Mucosa of descending colon (tissue), 3 donors: ENCODE results near the gene HCFC2. TPM values are rescaled to one million over a fixed set of nuclear protein-coding genes. Genes with fewer than 3 reads are reported as not detected.
"Not testable (repeated sequence)": the region's sequence is repeated elsewhere in the genome, so short reads cannot be mapped to it uniquely, and the experiment has no call there.

Experiments
- ATAC-seq: fragments of 200-7000 bp; cut with Tn5 transposase; one replicate; pipeline ENCODE4 v1.9.1; 2020; ENCODE audit warnings: mild to moderate bottlenecking, moderate library complexity
- DNase-seq, 3 donors: peaks; one replicate each; pipeline ENCODE4 v3.0.0-alpha.2; 2020
- H3K36me3 ChIP-seq: fragments of 200-600 bp; one replicate; pipeline ENCODE4 v1.8.0; 2021; ENCODE audit warnings: low read depth, mild to moderate bottlenecking
- H3K4me1 ChIP-seq: fragments of 200-600 bp; one replicate; pipeline ENCODE4 v1.8.0; 2021; ENCODE audit warnings: low read depth, mild to moderate bottlenecking
- H3K4me3 ChIP-seq: fragments of 200-600 bp; one replicate; pipeline ENCODE4 v1.8.0; 2021; ENCODE audit warnings: mild to moderate bottlenecking
- H3K9me3 ChIP-seq: fragments of 200-600 bp; one replicate; pipeline ENCODE4 v1.8.0; 2021; ENCODE audit warnings: mild to moderate bottlenecking
- CTCF ChIP-seq: fragments of 200-600 bp; IDR thresholded peaks from one replicate; pipeline ENCODE4 v1.8.0; 2022; ENCODE audit warnings: antibody characterized with exemption, mild to moderate bottlenecking
- intact Hi-C, 2 donors: fragments of 100-400 bp; cut with DNase I in 1 of 2; cut with micrococcal nuclease in 1 of 2; formaldehyde crosslinking; loops; one replicate each; pipeline versions ENCODE4 v1.11.0 to v1.11.1; 2022; cut with DNase I, micrococcal nuclease
- long read RNA-seq, 2 donors: library from polyadenylated mRNA; unstranded; transcript quantifications; one replicate each; pipeline ENCODE4 v2.0.0, GENCODE V29; 2019 to 2021
- total RNA-seq, 3 donors: library from RNA; stranded (reverse); fragmentation: NEBNext Ultra II Directional in 2 of 3; extraction: Animal tissue kit (Norgen Biotek cat#: 25700) in 2 of 3; gene quantifications; one replicate each; pipeline versions ENCODE4 v1.2.1 to v1.2.4, GENCODE V29; 2021 to 2023
- donor health status: DM: no; HTN: no; CAD: no; lungs with moderate emphysema.
- donor health status: DM: no; HTN: no; CAD: no.
- donor health status: DM: no; HTN: yes; CAD: no.

The HCFC2 gene
- total RNA-seq, result 10 to 100 TPM; 13.8 to 31.9 (median 14.2) TPM
- long read RNA-seq, donor 1, full-length matches to known transcripts, result 10 of 22 reads
- long read RNA-seq, donor 1, partial matches to known transcripts, result 2 of 22 reads
- long read RNA-seq, donor 1, other reads (novel, unspliced or antisense), result 10 of 22 reads
- long read RNA-seq, donor 2, partial matches to known transcripts, result 1 of 2 reads
- long read RNA-seq, donor 2, other reads (novel, unspliced or antisense), result 1 of 2 reads

GRCh38 chr12:104064031-104064841 is at the start of gene HCFC2:
HCFC2 (plus strand) TSS chr12:104064531; CDS start chr12:104064561, 30 bp downstream.
- intact Hi-C loops, result no loop called here
- H3K36me3 ChIP-seq, result no peaks in the 10 kb centered on the region
- peak within 1 kb of the TSS; percentile 66 for H3K4me3 ChIP-seq
- peak; percentile 95 for DNase-seq
- H3K4me1 ChIP-seq, result peaks cover 10% of the 10 kb centered on the region
- peak; percentile 99 for ATAC-seq
- no peaks in the 10 kb centered on the region for H3K9me3 ChIP-seq
- TF ChIP-seq CTCF, result no peak

GRCh38 chr12:104021862-104022261 is 42.5 kb upstream of the HCFC2 start:
- H3K4me1 ChIP-seq, DNase-seq, H3K9me3 ChIP-seq, H3K4me3 ChIP-seq, H3K36me3 ChIP-seq, intact Hi-C loops, ATAC-seq: not testable (repeated sequence)

- ATAC-seq (no peak), DNase-seq (no peak)
- no peak overlapping the region for H3K4me3 ChIP-seq
- H3K9me3 ChIP-seq, result no peaks in the 10 kb centered on the region
- H3K4me1 ChIP-seq, result no peaks in the 10 kb centered on the region
- no peak for TF ChIP-seq CTCF
- H3K36me3 ChIP-seq, result no peaks in the 10 kb centered on the region
- intact Hi-C loops, result no loop called here
Measured at GRCh38 chr12:104022786-104023185, 41.5 kb upstream of the HCFC2 start.

- no peak for ATAC-seq
- no peak for DNase-seq
- H3K9me3 ChIP-seq, result no peaks in the 10 kb centered on the region
- H3K36me3 ChIP-seq, result no peaks in the 10 kb centered on the region
- no peaks in the 10 kb centered on the region for H3K4me1 ChIP-seq
- TF ChIP-seq CTCF, result no peak
- intact Hi-C loops, result no loop called here
- H3K4me3 ChIP-seq, result no peak overlapping the region
Measured at GRCh38 chr12:104023710-104024109, 40.6 kb upstream of the HCFC2 start.

GRCh38 chr12:104024348-104024747 is 40.0 kb upstream of the HCFC2 start:
- no peak for DNase-seq
- no peak for ATAC-seq
- intact Hi-C loops, result no loop called here
- H3K9me3 ChIP-seq, result no peaks in the 10 kb centered on the region
- no peak for TF ChIP-seq CTCF
- no peak overlapping the region for H3K4me3 ChIP-seq
- no peaks in the 10 kb centered on the region for H3K36me3 ChIP-seq
- no peaks in the 10 kb centered on the region for H3K4me1 ChIP-seq

GRCh38 chr12:104025771-104026170 is 38.6 kb upstream of the HCFC2 start:
- Histone ChIP-seq H3K9me3 (no peaks in the 10 kb centered on the region), H3K4me1 (no peaks in the 10 kb centered on the region), H3K36me3 (no peaks in the 10 kb centered on the region), H3K4me3 (no peak overlapping the region)
- DNase-seq (no peak), ATAC-seq (no peak)
- intact Hi-C loops, result no loop called here
- TF ChIP-seq CTCF, result no peak
